SK-N-SH (cell line): Measurements from ENCODE around the gene ATP13A3. TPM values are rescaled to one million over a fixed set of nuclear protein-coding genes. Genes with fewer than 3 reads are reported as not detected.

ENCODE experiments used
- CTCF ChIA-PET: fragments of 300-600, 350-600 bp; formaldehyde crosslinking; extraction: SDS; loops from one replicate; lab custom pipeline; 2021; lab: Yijun Ruan, JAX
- POLR2A ChIA-PET: fragments of 350-600 bp; sonication (Branson Sonifier 250); formaldehyde crosslinking; extraction: SDS; loops from one replicate; lab custom pipeline; 2020; ENCODE audit warnings: antibody characterized with exemption, inconsistent platforms; lab: Yijun Ruan, JAX
- DNase-seq: peaks from one replicate; pipeline ENCODE4 v3.0.0; 2012
- H2AFZ ChIP-seq: fragments of 200-600 bp; sonication (generic); 2 replicates; pipeline ENCODE4 v1.8.1; 2016; ENCODE audit warnings: antibody characterized with exemption, mild to moderate bottlenecking, low read depth
- H3F3A ChIP-seq: fragments of 200-600 bp; sonication (generic); replicated peaks from 2 replicates; pipeline ENCODE3; 2016; ENCODE audit warnings: antibody characterized with exemption, mild to moderate bottlenecking; ENCODE audit not compliant: insufficient read depth
- H3K27ac ChIP-seq, 2 experiments: fragments of 200-500 bp in 1 of 2; fragments of 200-600 bp in 1 of 2; sonication (Bioruptor generic) in 1 of 2; sonication (generic), shearing (Covaris generic) in 1 of 2; 2 replicates each; pipeline versions ENCODE4 v1.5.1 to v1.6.1; 2014 to 2016; ENCODE audit warnings: low read depth in 2 of 2, inconsistent platforms in 1 of 2, low read length in 1 of 2, mild to moderate bottlenecking in 1 of 2, mixed read lengths in 1 of 2
- H3K27me3 ChIP-seq: fragments of 200-600 bp; sonication (generic), shearing (Covaris generic); 2 replicates; pipeline ENCODE4 v1.6.1; 2016; ENCODE audit warnings: mixed run types; ENCODE audit not compliant: insufficient read depth
- H3K36me3 ChIP-seq, 2 experiments: fragments of 200-500 bp in 1 of 2; fragments of 200-600 bp in 1 of 2; sonication (Bioruptor generic) in 1 of 2; sonication (generic) in 1 of 2; replicated peaks in 1 of 2; 2 replicates each; pipeline versions ENCODE3 to v1.5.1; 2014 to 2016; ENCODE audit warnings: low read length in 1 of 2, mild to moderate bottlenecking in 1 of 2; ENCODE audit not compliant: insufficient read depth in 2 of 2, control insufficient read depth in 1 of 2
- H3K4me1 ChIP-seq, 2 experiments: fragments of 200-500 bp in 1 of 2; fragments of 200-600 bp in 1 of 2; sonication (Bioruptor generic) in 1 of 2; sonication (generic), shearing (Covaris generic) in 1 of 2; 2 replicates each; pipeline versions ENCODE4 v1.5.1 to v1.6.1; 2014 to 2016; ENCODE audit warnings: low read depth in 1 of 2, low read length in 1 of 2, mixed run types in 1 of 2; ENCODE audit not compliant: insufficient read depth in 2 of 2, control insufficient read depth in 1 of 2
- H3K4me2 ChIP-seq: fragments of 200-600 bp; sonication (generic), shearing (Covaris generic); 2 replicates; pipeline ENCODE4 v1.6.1; 2017; ENCODE audit warnings: mixed run types
- H3K4me3 ChIP-seq, 2 experiments: fragments of 200-500 bp in 1 of 2; fragments of 200-600 bp in 1 of 2; sonication (Bioruptor generic) in 1 of 2; sonication (generic), shearing (Covaris generic) in 1 of 2; 2 replicates each; pipeline versions ENCODE4 v1.5.1 to v1.8.1; 2014 to 2016; ENCODE audit warnings: low read depth in 2 of 2, inconsistent platforms in 1 of 2, low read length in 1 of 2, mild to moderate bottlenecking in 1 of 2, mixed read lengths in 1 of 2, moderate library complexity in 1 of 2
- H3K79me2 ChIP-seq: fragments of 200-600 bp; sonication (generic); 2 replicates; pipeline ENCODE4 v1.8.1; 2017; ENCODE audit warnings: mild to moderate bottlenecking; ENCODE audit not compliant: insufficient read depth
- H3K9ac ChIP-seq: fragments of 200-600 bp; sonication (generic); 2 replicates; pipeline ENCODE4 v1.6.1; 2017; ENCODE audit warnings: mixed run types
- H3K9me2 ChIP-seq: fragments of 200-600 bp; sonication (generic); 2 replicates; pipeline ENCODE4 v1.6.1; 2017; ENCODE audit warnings: mixed run types
- H3K9me3 ChIP-seq: fragments of 200-600 bp; sonication (generic); 2 replicates; pipeline ENCODE4 v1.6.1; 2017; ENCODE audit warnings: mixed run types, mild to moderate bottlenecking, moderate library complexity
- H4K20me1 ChIP-seq: fragments of 200-600 bp; sonication (generic); 2 replicates; pipeline ENCODE4 v1.6.1; 2017; ENCODE audit warnings: mild to moderate bottlenecking, mixed run types; ENCODE audit not compliant: insufficient read depth
- EP300 ChIP-seq, 2 experiments: IDR thresholded peaks; 2 replicates each; pipeline versions ENCODE4 v1.4.0 to v1.6.1; 2012; ENCODE audit warnings: borderline replicate concordance in 1 of 2, low read depth in 1 of 2, low read length in 1 of 2
- FOSL2 ChIP-seq: IDR thresholded peaks from 2 replicates; pipeline ENCODE4 v1.4.0; 2012; ENCODE audit warnings: low read depth, mild to moderate bottlenecking, moderate library complexity, borderline replicate concordance
- FOXJ3 ChIP-seq: sonication (generic); formaldehyde crosslinking; IDR thresholded peaks from 2 replicates; pipeline ENCODE4 v1.5.1; 2020; ENCODE audit warnings: mild to moderate bottlenecking, missing genetic modification reagents
- JUND ChIP-seq: IDR thresholded peaks from 2 replicates; pipeline ENCODE4 v1.4.0; 2012
- MEF2A ChIP-seq: IDR thresholded peaks from 2 replicates; pipeline ENCODE4 v1.4.0; 2012; ENCODE audit warnings: low read depth, borderline replicate concordance
- MXI1 ChIP-seq: IDR thresholded peaks from 2 replicates; pipeline ENCODE4 v1.6.1; 2012; ENCODE audit warnings: mild to moderate bottlenecking, low read depth, low read length, improper control_type of control experiment
- NFIC ChIP-seq: IDR thresholded peaks from 2 replicates; pipeline ENCODE4 v1.4.0; 2012; ENCODE audit warnings: borderline replicate concordance
- NRF1 ChIP-seq: IDR thresholded peaks from 2 replicates; pipeline ENCODE4 v1.6.1; 2012; ENCODE audit warnings: low read depth, mild to moderate bottlenecking, low read length
- RAD21 ChIP-seq: IDR thresholded peaks from 2 replicates; pipeline ENCODE4 v1.6.1; 2012; ENCODE audit warnings: mild to moderate bottlenecking, low read length
- RCOR1 ChIP-seq: fragments of 150-350 bp; IDR thresholded peaks from 2 replicates; pipeline ENCODE4 v1.6.1; 2017; ENCODE audit warnings: antibody characterized with exemption, low read length
- SIN3A ChIP-seq: IDR thresholded peaks from 2 replicates; pipeline ENCODE4 v1.6.1; 2012; ENCODE audit warnings: low read depth, mild to moderate bottlenecking, low read length, moderate library complexity, borderline replicate concordance
- SMC3 ChIP-seq: IDR thresholded peaks from 2 replicates; pipeline ENCODE4 v1.6.1; 2012; ENCODE audit warnings: low read depth, low read length, improper control_type of control experiment
- TCF12 ChIP-seq: IDR thresholded peaks from 2 replicates; pipeline ENCODE4 v1.4.0; 2012
- TEAD4 ChIP-seq: IDR thresholded peaks from 2 replicates; pipeline ENCODE4 v1.4.0; 2012; ENCODE audit warnings: mild to moderate bottlenecking, borderline replicate concordance; ENCODE audit not compliant: insufficient read depth
- YY1 ChIP-seq: IDR thresholded peaks from 2 replicates; pipeline ENCODE4 v1.4.0; 2012; ENCODE audit warnings: low read depth, mild to moderate bottlenecking
- WGBS: methylation state at CpG from one replicate; pipeline ENCODE4 v1.1.6; 2017; ENCODE audit warnings: low lambda C conversion rate; 5-methylcytosine and 5-hydroxymethylcytosine counted together
- polyA plus RNA-seq, 3 experiments: library from polyadenylated mRNA; depleted of rRNA; stranded (reverse); fragments of >200 nt; gene quantifications; 2 replicates each; pipeline ENCODE4 v1.2.3, GENCODE V29; 2012
- TF ChIP-seq, protein P1 (sequence below): IDR thresholded peaks from 2 replicates; pipeline ENCODE4 v1.4.0; 2012; ENCODE audit warnings: low read depth, borderline replicate concordance
- TF ChIP-seq, protein P2 (sequence below): IDR thresholded peaks from 2 replicates; pipeline ENCODE4 v1.4.0; 2012; ENCODE audit warnings: low read depth
- TF ChIP-seq, protein P3 (sequence below): IDR thresholded peaks from 2 replicates; pipeline ENCODE4; 2012
- TF ChIP-seq, protein P4 (sequence below): fragments of 200-600 bp; sonication (generic); IDR thresholded peaks from 2 replicates; pipeline ENCODE4 v1.6.1; 2017; ENCODE audit warnings: antibody characterized with exemption, mild to moderate bottlenecking, moderate library complexity
- TF ChIP-seq, protein P5 (sequence below): IDR thresholded peaks from 2 replicates; pipeline ENCODE4 v1.4.0; 2012; ENCODE audit warnings: low read depth, borderline replicate concordance

The ATP13A3 gene
- polyA plus RNA-seq, 1 of the 3 experiments (the other 2 are of a cell fraction), result 48.2 TPM

DNA sequence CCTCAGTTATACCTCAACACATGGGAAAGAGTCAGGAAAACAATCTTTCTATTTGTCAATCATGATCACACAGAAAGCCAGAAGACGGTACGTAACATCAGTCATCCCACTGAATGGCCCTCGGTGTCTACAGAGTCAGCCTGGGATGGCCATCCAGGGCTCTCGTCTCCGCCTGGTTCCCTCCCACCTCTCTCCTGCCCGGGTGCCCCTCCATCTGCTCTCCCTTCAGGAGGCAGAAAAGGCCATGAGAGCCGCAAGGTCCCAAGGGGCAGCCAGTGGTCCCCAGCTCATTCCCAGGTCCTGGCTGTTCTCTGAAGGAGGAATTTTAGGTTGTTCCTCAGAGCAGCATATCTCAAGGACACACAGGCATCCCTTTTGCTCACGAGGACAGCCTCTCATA is 112.9 kb downstream of the ATP13A3 start:
- Histone ChIP-seq H3K27ac (no peak overlapping the region), H3F3A (no peaks in the 10 kb centered on the region), H2AFZ (no peak overlapping the region), H3K9me2 (no peaks in the 10 kb centered on the region), H3K4me2 (no peak overlapping the region), H3K4me1 (peaks cover 4 to 9% of the 10 kb centered on the region in 2 experiments; a peak in 2 of 4 replicates), H3K79me2 (no peaks in the 10 kb centered on the region), H4K20me1 (no peaks in the 10 kb centered on the region), H3K36me3 (no peaks in the 10 kb centered on the region), H3K27me3 (no peaks in the 10 kb centered on the region), H3K9me3 (no peaks in the 10 kb centered on the region), H3K4me3 (no peak overlapping the region), H3K9ac (no peak overlapping the region)
- ChIA-PET POLR2A (no interaction called here), CTCF (interaction anchor here (1.0 to 2.0 kb wide), 2 partner anchors 30 to 39 kb away, joined by 4 to 7 read pairs; no protein-coding TSS in a partner anchor)
- 89% methylated on average over 8 of the region's 8 CpGs for WGBS
- DNase-seq, result no peak
- TF ChIP-seq, protein P1, sequence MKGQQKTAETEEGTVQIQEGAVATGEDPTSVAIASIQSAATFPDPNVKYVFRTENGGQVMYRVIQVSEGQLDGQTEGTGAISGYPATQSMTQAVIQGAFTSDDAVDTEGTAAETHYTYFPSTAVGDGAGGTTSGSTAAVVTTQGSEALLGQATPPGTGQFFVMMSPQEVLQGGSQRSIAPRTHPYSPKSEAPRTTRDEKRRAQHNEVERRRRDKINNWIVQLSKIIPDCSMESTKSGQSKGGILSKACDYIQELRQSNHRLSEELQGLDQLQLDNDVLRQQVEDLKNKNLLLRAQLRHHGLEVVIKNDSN, result no peak
- TF ChIP-seq, protein P2, sequence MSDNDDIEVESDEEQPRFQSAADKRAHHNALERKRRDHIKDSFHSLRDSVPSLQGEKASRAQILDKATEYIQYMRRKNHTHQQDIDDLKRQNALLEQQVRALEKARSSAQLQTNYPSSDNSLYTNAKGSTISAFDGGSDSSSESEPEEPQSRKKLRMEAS, result no peak
- TF ChIP-seq NRF1 (no peak), TCF12 (no peak), MEF2A (no peak), YY1 (no peak), TEAD4 (no peak), SMC3 (no peak)
- TF ChIP-seq, protein P3, sequence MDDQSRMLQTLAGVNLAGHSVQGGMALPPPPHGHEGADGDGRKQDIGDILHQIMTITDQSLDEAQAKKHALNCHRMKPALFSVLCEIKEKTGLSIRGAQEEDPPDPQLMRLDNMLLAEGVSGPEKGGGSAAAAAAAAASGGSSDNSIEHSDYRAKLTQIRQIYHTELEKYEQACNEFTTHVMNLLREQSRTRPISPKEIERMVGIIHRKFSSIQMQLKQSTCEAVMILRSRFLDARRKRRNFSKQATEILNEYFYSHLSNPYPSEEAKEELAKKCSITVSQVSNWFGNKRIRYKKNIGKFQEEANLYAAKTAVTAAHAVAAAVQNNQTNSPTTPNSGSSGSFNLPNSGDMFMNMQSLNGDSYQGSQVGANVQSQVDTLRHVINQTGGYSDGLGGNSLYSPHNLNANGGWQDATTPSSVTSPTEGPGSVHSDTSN, result no peak

DNA sequence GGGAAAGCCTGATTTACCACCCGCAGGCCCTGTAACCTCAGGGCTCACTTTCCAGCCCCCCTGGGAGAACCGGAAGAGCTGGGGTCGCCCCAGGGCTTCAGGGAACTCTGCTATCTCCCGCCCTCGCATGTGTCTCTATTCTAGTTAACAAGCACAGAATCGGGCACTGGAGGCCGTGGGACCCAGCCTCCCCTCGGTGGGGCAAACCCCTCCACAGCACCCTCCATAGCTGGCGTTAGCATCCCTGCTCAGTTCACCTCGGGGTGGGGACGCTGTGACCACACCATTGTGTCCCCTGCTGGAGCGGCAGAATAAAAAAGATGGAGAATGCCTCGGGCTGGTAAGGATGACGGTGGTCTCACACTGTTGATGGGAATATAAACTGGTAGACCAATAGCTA is 113.8 kb downstream of the ATP13A3 start:
- ChIA-PET POLR2A (no interaction called here), CTCF (interaction anchor here (1.0 to 2.0 kb wide), 3 partner anchors 29 to 38 kb away, joined by 3 to 7 read pairs (median 4); no protein-coding TSS in a partner anchor)
- WGBS, result 79% methylated on average over 14 of the region's 14 CpGs
- H3K27ac ChIP-seq, result no peak overlapping the region
- H3K9me2 ChIP-seq, result no peaks in the 10 kb centered on the region
- H3K79me2 ChIP-seq, result no peaks in the 10 kb centered on the region
- H3K4me3 ChIP-seq, result no peak overlapping the region
- no peak for DNase-seq
- H2AFZ ChIP-seq, result no peak overlapping the region
- H4K20me1 ChIP-seq, result no peaks in the 10 kb centered on the region
- TF ChIP-seq NRF1, result no peak
- no peak for TF ChIP-seq MXI1
- TF ChIP-seq, protein P4, sequence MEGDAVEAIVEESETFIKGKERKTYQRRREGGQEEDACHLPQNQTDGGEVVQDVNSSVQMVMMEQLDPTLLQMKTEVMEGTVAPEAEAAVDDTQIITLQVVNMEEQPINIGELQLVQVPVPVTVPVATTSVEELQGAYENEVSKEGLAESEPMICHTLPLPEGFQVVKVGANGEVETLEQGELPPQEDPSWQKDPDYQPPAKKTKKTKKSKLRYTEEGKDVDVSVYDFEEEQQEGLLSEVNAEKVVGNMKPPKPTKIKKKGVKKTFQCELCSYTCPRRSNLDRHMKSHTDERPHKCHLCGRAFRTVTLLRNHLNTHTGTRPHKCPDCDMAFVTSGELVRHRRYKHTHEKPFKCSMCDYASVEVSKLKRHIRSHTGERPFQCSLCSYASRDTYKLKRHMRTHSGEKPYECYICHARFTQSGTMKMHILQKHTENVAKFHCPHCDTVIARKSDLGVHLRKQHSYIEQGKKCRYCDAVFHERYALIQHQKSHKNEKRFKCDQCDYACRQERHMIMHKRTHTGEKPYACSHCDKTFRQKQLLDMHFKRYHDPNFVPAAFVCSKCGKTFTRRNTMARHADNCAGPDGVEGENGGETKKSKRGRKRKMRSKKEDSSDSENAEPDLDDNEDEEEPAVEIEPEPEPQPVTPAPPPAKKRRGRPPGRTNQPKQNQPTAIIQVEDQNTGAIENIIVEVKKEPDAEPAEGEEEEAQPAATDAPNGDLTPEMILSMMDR, result no peak
- no peak for TF ChIP-seq NFIC
- TF ChIP-seq, protein P5, sequence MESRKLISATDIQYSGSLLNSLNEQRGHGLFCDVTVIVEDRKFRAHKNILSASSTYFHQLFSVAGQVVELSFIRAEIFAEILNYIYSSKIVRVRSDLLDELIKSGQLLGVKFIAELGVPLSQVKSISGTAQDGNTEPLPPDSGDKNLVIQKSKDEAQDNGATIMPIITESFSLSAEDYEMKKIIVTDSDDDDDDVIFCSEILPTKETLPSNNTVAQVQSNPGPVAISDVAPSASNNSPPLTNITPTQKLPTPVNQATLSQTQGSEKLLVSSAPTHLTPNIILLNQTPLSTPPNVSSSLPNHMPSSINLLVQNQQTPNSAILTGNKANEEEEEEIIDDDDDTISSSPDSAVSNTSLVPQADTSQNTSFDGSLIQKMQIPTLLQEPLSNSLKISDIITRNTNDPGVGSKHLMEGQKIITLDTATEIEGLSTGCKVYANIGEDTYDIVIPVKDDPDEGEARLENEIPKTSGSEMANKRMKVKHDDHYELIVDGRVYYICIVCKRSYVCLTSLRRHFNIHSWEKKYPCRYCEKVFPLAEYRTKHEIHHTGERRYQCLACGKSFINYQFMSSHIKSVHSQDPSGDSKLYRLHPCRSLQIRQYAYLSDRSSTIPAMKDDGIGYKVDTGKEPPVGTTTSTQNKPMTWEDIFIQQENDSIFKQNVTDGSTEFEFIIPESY, result no peak
- no peak for TF ChIP-seq FOSL2
- TF ChIP-seq, protein P3, result no peak
- TF ChIP-seq RCOR1, result no peak
- TF ChIP-seq, protein P2, result no peak
- no peak for TF ChIP-seq MEF2A
- no peak for TF ChIP-seq SIN3A
- TF ChIP-seq TEAD4, result no peak
- TF ChIP-seq RAD21, result no peak
- TF ChIP-seq EP300 (IDR thresholded peaks at IDR 0.05; ENCODE audit: borderline replicate concordance in 1 of 2, low read depth in 1 of 2, low read length in 1 of 2), result no peak
- no peak for TF ChIP-seq FOXJ3
- TF ChIP-seq JUND, result no peak
- H3K36me3 ChIP-seq, result no peaks in the 10 kb centered on the region
- H3F3A ChIP-seq, result no peaks in the 10 kb centered on the region
- H3K9me3 ChIP-seq, result no peaks in the 10 kb centered on the region
- H3K4me2 ChIP-seq, result no peak overlapping the region
- no peaks in the 10 kb centered on the region for H3K27me3 ChIP-seq
- no peak overlapping the region for H3K9ac ChIP-seq
- peaks cover 4 to 17% of the 10 kb centered on the region in 2 experiments; a peak in 2 of 4 replicates for H3K4me1 ChIP-seq
